ENCODE results near the gene CHMP5.

DNA sequence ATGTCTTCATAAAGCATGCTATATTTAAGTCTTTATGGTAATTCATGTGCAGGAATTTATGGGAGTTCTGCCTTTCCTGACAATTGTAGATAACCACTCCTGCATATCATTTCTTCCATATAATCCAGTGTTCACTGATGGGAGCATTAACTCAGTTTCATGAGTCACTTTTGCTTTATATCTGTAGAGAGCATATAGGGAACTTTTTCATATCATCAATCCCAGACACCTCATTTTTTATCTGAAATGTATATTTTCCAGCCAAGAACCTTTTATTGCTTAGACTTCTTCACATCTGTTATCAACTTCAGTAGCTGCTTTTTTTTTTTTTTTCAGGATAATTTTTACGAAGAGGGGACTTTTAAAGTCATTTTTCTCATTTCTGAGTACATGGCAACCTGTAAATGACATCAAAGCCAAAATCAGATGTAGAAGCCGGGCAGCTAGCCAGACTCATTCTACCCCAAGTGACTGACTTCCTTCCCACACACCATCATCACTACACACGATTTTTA lies 66.6 kb downstream of the CHMP5 start:
- TF ChIP-seq, protein P1, sequence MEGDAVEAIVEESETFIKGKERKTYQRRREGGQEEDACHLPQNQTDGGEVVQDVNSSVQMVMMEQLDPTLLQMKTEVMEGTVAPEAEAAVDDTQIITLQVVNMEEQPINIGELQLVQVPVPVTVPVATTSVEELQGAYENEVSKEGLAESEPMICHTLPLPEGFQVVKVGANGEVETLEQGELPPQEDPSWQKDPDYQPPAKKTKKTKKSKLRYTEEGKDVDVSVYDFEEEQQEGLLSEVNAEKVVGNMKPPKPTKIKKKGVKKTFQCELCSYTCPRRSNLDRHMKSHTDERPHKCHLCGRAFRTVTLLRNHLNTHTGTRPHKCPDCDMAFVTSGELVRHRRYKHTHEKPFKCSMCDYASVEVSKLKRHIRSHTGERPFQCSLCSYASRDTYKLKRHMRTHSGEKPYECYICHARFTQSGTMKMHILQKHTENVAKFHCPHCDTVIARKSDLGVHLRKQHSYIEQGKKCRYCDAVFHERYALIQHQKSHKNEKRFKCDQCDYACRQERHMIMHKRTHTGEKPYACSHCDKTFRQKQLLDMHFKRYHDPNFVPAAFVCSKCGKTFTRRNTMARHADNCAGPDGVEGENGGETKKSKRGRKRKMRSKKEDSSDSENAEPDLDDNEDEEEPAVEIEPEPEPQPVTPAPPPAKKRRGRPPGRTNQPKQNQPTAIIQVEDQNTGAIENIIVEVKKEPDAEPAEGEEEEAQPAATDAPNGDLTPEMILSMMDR (conservative IDR thresholded peaks at IDR 0.05 in 1 of 2, IDR thresholded peaks at IDR 0.05 in 1 of 2; ENCODE audit: low read depth in 1 of 2, low read length in 2 of 2): no peak
- TF ChIP-seq EZH2 (IDR thresholded peaks at IDR 0.05; ENCODE audit: low read length, missing control alignments): no peak
